Head of caudate nucleus (tissue), 42 donors: ENCODE measurements around the gene IL1RL1.
"Not testable (repeated sequence)": the region's sequence is repeated elsewhere in the genome, so short reads cannot be mapped to it uniquely, and the experiment has no call there.

Experiments
- DNase-seq, 42 donors: peaks; one replicate each; pipeline versions ENCODE4 v3.0.0 to v3.0.0-alpha.2; 2020 to 2021; ENCODE audit warnings: mixed read lengths in 7 of 42
- intact Hi-C: fragments of 100-400 bp; cut with DNase I; formaldehyde crosslinking; loops from one replicate; pipeline ENCODE4 v1.15.0; 2022

The IL1RL1 gene

DNA sequence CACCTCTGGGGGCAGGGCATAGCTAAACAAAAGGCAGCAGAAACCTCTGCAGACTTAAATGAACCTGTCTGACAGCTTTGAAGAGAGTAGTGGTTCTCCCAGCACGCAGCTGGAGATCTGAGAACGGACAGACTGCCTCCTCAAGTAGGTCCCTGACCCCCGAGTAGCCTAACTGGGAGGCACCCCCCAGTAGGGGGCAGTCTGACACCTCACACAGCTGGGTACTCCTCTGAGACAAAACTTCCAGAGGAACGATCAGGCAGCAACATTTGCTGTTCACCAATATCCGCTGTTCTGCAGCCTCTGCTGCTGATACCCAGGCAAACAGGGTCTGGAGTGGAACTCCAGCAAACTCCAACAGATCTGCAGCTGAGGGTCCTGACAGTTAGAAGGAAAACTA lies 13.6 kb downstream of the IL1RL1 start:
- intact Hi-C loops, DNase-seq: not testable (repeated sequence)

DNA sequence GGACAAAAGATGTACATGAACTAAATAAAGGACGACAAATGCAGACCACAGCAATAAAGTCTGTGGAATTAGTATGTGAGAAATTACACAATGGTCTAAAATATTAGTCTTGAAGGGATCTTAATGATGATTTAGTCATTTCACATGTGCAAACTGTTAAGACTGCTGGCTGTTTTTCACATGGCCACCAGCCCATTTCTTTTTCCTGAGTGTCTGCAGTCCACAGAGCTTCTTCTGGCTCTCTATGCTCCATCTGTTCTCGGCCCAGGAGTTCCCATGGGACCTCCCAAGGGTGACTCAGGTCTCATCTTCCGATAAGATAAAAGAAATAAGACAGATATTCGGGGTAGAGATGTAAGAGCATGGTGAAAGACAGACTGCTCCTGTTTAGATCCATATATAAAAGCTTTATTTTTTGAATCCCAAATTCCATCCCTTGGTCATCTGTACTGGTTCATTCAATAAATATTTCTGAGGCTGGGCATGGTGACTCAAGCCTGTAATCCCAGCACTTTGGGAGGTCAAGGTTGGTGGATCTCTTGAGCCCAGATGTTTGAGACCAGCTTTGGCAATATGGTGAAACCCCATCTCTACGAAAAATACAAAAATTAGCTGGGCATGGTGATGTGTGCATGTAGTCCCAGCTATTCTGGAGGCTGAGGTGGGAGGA lies 20.1 kb downstream of the IL1RL1 start:
- DNase-seq = no peak

DNA sequence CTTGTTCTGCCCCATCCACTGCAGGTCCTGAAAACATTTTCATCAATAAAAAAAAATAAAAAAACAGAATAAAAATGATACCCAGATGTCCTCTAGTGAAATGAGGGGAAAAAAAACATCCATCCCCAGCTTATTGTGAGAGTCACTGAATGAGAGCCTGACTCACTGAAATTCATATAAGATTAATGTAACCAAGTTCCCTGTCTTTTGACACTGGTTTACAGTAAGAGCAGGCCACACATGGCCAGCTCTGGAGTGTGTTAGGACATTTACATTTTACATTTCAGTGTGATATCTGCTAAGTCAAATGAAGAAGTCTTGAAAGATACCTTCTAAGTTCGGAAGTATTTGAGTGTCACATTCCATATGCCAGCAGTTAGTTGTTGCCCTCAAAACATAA lies 23.1 kb downstream of the IL1RL1 start:
- DNase-seq = no peak
- intact Hi-C loops = no loop called here

More for the DNA sequence above, 20.1 kb downstream of the IL1RL1 start:
- intact Hi-C loops = no loop called here

DNA sequence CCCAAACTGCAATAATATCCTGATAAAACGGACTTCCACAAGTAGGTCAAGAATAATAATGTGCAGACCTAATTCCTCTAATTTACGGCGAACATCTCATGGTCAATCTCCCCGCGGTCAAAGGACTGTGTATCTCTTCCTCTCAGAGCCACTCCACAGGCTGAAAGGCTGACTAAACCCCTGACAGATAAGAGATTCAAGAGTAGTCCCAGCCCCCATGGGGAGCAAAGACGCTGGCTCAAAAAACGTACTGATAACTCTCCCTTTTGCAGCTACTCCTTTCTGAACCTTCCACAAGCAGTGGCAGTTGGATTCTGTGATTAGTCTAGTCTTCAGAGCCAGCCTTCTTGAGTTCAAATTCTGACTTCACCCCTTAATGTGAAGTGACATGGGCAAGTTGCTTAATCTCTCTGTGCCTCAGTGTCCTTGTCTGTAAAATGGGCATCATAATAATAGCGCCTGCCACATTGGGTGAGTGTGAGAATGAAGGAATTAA lies 24.6 kb downstream of the IL1RL1 start:
- intact Hi-C loops = no loop called here
- DNase-seq = no peak

DNA sequence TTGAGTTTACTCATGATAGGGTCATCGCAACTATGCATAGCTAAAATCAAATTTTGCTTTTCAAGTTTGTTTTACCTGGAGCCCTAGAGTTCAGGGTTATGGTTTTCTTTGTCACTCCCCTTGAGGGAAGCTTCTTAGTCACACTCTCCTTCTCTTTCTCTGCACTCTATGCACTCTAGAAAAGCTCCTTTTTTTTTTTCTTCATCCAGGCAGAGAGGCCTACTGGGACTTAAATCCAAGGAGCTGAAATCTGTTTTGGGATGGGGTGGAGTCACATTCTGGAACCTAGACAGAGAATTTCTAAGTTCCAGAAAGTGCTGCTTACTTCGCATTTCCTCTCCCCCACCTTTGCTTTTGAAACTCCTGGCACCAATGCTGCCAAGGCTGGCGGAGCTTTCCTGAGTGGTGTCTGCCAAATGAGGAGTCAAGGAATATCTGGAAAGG lies 25.2 kb downstream of the IL1RL1 start:
- no peak for DNase-seq
- intact Hi-C loops = no loop called here

DNA sequence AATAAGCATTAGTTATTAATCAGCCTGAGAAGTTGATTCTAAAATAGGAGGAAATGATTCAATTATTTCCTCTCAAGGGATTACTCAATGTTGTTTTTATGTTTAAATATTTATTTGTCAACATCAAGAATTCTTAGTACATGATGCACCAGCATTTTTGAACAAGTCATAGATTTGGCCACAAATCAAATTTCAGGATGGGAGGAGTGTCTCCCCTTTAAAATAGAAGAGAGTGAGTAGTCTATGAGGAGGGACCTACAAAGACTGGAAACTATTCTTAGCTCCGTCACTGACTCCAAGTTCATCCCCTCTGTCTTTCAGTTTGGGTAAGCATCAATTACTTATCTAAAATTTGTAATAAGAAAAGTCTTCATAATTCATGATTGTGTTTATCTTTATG lies 25.6 kb downstream of the IL1RL1 start:
- no peak for DNase-seq
- intact Hi-C loops = no loop called here

DNA sequence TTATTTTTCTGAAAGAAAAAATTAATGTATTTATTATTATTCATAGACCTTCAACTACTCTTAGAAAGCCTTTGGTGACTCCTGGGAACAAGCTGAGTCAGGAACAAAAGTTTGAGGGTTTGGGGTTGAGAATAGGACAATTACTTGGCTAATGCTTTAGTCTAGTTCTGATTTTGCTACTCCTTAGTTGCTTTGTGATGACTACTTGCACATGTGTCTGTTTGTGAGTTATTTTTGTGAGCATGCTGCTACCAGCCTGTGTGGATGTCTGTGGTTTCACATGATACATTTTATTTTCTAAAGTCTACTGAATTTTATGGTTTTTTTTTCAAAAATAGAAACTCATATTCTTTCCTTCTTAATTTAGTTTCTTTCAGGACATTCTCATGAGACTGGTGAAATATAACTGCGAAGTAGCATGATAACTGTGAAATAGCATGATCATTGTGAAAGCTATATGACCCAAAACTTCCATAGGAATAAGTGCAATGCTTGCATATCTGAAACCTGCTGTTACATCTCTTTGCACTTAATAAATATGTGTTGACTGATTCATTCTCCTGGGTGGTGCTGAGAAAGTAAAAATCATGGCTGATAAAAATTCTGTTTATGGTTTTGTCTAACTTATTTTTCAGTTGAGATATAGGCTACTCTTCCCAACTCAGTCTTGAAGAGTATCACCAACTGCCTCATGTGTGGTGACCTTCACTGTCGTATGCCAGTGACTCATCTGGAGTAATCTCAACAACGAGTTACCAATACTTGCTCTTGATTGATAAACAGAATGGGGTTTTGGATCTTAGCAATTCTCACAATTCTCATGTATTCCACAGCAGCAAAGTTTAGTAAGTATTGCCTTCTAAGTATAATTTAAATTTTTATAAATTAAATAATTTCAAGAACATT lies 26.4 kb downstream of the IL1RL1 start:
- no peak for DNase-seq
- intact Hi-C loops = no loop called here

DNA sequence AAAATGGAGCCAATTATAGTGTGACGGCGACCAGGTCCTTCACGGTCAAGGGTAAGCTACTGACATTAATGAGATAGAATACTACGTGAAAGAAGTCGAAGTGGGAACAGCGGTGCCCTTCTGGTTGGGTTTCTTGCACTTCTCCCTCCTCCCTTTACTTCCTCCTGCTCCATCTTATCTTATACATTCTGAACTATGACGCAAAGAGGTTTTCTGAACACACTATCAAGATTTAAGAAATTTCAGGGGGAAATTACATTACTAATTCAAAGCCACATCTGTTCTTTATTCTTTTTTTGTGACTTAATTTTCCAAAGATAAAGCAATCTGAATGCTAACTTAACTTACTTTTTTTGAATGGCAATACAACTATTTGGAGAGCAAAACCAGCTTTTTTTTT lies 29.4 kb downstream of the IL1RL1 start:
- no peak for DNase-seq
- intact Hi-C loops = no loop called here

DNA sequence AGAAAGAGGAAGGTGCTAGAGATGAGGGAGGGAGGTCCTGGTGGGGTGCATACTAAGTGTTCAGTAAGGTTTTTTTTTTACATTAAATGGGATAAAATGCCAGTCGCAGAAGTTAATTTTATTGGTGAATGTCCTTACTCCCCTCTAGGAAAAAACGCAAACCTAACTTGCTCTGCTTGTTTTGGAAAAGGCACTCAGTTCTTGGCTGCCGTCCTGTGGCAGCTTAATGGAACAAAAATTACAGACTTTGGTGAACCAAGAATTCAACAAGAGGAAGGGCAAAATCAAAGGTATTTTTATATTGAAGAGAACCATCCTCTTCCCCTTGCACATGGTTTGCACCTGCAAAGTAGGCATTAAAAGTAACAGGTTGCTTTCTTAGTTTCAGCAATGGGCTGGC lies 31.5 kb downstream of the IL1RL1 start:
- intact Hi-C loops = no loop called here
- no peak for DNase-seq

DNA sequence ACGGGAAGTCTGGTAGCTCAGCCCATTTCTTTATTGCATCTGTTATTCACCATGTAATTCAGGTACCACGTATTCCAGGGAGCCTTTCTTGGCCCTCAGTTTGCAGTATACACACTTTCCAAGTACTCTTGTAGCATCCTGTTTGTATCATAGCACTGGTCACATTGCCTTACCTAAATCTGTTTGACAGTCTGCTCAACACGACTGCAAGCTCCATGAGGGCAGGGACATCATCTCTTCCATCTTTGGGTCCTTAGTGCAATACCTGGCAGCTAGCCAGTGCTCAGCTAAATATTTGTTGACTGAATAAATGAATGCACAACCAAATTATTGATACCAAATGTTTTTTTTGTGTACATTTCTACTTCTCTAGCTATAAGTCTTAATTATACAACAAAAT lies 33.0 kb downstream of the IL1RL1 start:
- intact Hi-C loops = no loop called here
- no peak for DNase-seq

DNA sequence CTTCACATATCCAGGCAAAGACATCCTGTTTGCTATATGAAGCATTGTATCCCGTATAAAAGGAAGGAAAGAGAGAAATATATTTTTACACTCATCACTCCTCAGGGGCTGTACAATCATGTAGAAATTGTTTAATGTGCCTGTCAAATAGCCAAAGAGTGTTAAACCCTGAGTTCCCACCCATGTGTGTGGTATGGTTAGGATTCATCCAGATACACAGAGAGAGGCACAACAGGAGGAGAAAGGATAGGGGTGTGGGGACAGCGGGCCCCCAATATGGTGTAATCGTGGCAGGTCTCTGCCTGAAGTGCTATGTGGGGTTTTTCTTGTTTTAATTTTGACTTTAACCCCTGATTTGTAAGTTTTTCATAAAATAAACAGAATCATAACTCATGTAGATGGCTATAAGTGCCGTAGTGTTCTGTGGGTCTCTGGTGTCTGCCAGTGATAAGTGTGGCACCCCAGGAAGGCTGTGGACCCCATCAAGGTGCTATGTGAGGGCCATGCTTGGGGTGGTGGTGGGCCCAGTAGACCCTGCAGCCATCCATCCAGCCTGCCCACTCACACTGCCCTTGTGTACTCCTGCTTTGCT lies 34.1 kb downstream of the IL1RL1 start:
- intact Hi-C loops = no loop called here
- no peak for DNase-seq

DNA sequence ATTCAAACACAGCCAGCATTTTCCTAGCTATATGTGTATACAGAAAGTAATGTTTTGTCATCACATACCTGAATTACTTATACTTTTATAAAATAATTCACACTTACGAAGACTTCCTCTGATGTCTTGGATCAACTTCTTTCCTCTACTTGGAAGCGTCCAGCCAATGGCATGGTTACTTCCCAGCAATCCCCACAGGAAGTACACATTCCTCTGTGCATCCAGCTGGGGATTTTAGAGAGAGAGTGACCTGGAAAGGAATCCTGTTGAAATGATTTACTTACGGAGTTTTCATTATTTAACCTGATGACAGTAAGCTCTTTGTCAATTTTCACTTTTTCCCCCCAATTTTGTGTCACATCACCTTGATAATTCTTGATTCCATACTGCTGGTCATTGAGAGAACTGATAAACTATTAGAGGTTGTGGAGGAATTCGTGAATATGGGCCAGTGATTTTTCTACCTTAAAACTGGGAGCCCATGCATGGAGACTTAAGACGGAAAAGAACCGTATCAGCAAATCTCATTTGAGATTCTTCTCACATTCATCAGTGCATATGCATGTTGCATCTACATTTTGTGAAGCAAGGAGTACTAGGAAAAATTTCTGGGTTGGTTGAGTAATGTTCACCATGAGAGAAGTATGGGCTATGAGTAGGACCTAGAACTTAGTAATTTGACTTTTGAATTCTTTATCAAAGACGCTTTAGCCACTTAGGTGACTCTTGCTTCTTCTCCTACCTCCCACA lies 35.2 kb downstream of the IL1RL1 start:
- intact Hi-C loops = no loop called here
- DNase-seq = no peak

DNA sequence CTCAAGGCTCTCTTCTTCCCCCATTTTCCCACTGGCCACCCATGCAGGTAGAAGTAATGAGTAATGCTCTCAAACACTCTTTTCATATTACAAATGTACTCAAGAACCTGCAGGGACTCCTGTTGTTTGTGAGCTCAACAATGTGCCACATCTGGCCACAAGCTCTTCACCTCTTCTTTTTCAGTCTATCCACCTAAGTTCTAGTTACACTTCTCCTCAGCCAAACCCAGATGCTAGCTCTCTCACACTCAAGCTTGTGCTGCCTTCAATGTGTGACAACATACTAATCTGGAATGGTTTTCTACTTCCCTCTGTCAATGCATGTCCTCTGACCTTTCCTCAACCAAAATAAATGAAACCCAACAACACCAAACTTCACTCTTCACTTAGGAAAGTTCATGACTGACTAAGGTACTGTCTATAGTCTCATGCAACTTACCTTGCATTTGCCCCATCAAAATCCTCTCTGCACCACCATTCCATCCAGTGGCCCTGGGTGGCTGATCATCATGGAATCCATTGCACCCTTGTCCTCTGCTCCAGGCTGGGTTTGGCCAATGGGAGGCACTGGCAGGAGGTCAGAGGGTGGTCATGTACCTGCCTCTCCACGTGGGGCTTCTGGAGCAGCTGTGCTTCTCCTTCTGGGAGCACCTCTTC lies 38.9 kb downstream of the IL1RL1 start:
- intact Hi-C loops = no loop called here
- DNase-seq = no peak

DNA sequence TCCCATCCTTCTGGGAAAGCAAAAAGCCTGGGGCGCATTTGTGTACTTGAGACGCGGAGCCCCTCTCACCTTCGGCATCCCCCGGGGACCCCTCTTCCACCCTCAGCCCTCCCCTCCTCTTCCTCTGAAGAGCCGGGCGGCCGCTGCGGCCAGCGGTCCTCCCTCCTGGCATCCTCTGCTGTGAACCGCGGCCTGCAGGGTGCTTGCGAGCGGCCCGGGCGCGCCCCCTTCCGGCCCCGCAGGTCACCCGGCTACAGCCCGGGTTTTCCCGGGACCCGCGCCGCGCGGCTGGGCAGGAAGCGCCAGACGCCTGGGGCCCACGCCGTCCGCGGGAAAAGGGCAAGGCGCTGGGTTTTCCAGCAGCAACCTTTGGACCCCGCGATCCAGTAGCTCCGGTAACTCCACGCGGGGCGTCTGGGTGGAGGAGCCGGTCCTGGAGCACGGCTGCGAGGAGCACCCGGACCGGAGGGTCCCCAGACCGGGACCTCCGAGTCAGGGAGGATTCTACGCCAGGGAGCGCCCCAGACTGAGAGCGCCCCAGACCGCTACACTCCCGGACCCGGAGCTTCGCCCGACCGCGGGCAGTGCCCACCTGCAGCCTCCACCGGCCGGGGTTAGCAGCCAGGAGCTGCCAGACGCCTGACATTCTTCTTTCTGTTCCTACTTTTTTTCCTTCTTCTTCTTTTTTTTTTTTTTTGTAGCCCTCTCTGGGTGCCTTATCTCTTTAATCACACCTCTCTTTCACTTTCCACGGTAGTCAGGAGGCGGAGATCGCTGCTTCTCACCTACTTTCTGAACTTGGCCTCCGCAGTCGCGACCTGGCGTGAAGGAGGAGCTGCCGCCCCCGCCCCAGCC lies 44.4 kb downstream of the IL1RL1 start, which contains the start of gene IL18R1:
Gene IL18R1, plus strand, starts transcription at position 271 of the 855 bp plus-strand sequence. CDS start 6,865 bp downstream, outside the sequence.
- peak; percentile 11 to 84 (median 68) for DNase-seq

DNA sequence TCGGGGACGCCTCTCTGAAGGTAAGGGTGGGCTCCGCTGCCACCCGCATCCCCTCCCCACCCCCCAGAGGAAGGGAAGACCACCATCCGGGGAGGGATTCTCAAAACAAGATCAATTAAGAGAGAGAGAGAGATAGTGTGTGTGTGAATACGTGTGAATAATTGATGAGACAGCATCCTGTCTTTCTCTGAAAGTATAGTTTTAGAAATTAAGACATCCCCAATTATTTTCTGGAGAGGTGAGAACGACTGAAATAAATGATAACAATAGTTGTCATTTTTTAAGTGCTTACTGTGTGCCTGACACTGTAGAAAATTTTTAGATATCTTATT lies 45.0 kb downstream of the IL1RL1 start:
- intact Hi-C loops = no loop called here
- DNase-seq = no peak

More for the DNA sequence above, 44.4 kb downstream of the IL1RL1 start, which contains the start of gene IL18R1:
- intact Hi-C loops = no loop called here

DNA sequence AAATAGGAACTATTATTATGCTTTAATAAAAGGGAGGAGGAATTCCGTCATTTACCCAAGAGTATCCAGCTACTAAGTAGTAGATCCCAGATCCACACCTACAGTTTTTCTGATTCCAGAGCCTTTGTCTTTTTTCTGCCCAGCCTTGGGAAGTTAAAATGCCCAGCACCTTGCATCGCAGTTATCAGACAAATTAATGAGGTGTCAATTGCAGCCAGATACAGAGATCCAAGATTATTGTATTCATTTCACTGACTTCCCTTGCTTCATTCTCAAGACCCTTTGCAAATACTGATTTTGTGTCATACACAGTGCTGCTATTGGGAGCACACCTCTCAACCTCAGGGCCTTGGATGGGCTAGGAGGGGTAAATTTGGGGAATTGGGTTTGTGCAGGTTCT lies 45.4 kb downstream of the IL1RL1 start:
- intact Hi-C loops = no loop called here
- no peak for DNase-seq

DNA sequence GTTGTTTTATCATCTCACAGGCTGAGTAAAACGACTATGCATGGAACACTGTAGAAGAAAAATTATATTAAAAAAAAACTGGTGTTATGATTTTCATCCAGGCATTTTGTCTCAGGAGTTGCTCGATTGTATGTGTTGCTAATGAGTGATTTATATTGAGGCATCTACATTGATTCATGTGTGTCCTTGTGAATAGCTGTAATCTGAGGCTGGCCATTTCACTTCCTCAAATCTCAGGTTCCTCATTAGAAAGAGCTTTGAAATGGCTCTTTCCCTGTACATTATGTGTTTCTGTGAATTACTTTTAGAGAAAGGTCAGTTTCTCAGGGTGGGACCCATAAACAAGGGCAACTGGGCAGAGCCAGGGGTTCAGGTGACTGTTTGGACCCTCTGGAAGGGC lies 46.6 kb downstream of the IL1RL1 start:
- intact Hi-C loops = no loop called here
- DNase-seq = no peak

DNA sequence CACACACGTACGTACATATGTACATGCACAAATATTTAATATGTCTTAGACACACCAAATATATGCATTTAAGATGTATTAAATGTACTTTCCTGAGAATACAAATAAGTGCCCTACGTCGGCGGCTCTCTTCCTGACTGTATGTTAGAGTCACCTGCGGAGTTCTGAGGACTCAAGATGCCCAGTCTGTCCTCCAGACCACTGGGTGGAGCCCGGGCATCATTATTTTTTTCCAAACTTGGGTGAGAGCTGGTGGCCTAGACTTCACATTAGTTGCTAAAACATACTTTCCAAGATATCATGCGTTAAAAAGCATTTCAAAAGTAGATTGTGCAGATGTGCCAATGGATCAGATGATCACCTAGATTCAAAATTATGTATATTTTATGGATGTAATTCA lies 47.1 kb downstream of the IL1RL1 start:
- intact Hi-C loops = no loop called here

More for the DNA sequence above, 47.1 kb downstream of the IL1RL1 start:
- no peak for DNase-seq
